HepG2 (cell line): ENCODE data around the gene TSPAN17. TPM values are rescaled to one million over a fixed set of nuclear protein-coding genes. Genes with fewer than 3 reads are reported as not detected.

Source experiments
- ATAC-seq: fragments of 200-7000 bp; cut with Tn5 transposase; 3 replicates; pipeline ENCODE4 v1.9.1; 2020; ENCODE audit warnings: mild to moderate bottlenecking, moderate library complexity
- BruUV-seq: library from RNA; stranded (reverse); fragments of 400-500 nt; replicated peaks from 2 replicates; lab custom pipeline; 2021; lab: Mats Ljungman, UMichigan
- CTCF ChIA-PET: fragments of 300-600 bp; formaldehyde crosslinking; extraction: SDS; loops from one replicate; lab custom pipeline; 2021; ENCODE audit warnings: low total read pairs, inconsistent platforms, low intra/inter-chr PET ratio; lab: Yijun Ruan, JAX
- POLR2A ChIA-PET: fragments of 350-600 bp; sonication (Branson Sonifier 250); formaldehyde crosslinking; loops from one replicate; lab custom pipeline; 2020; ENCODE audit warnings: antibody characterized with exemption, inconsistent platforms; lab: Yijun Ruan, JAX
- DNase-seq: peaks from one replicate; pipeline ENCODE4 v3.0.0-alpha.2; 2015; ENCODE audit warnings: low spot score
- FAIRE-seq: peaks from 3 replicates; lab custom pipeline; 2011; peaks lifted over from hg19 to GRCh38; lab: Jason Lieb, UNC
- H2AFZ ChIP-seq: one replicate; pipeline ENCODE4 v1.6.1; 2011; ENCODE audit warnings: low read length, inconsistent platforms
- H3K27ac ChIP-seq: fragments of 300-600 bp; 3 replicates; pipeline ENCODE4 v1.8.0; 2011; ENCODE audit warnings: mixed run types, mild to moderate bottlenecking, mixed read lengths, low read length, inconsistent platforms; ENCODE audit not compliant: insufficient read depth; ENCODE audit errors: extremely low read length
- H3K27me3 ChIP-seq, 2 experiments: fragments of 200-600 bp in 1 of 2; 2 replicates in 1 of 2; 3 replicates in 1 of 2; pipeline versions ENCODE4 v1.6.0 to v1.8.0; 2011; ENCODE audit warnings: low read length in 2 of 2, mild to moderate bottlenecking in 2 of 2, moderate library complexity in 2 of 2, inconsistent platforms in 1 of 2; ENCODE audit not compliant: insufficient read depth in 2 of 2, control insufficient read depth in 1 of 2
- H3K36me3 ChIP-seq, 2 experiments: fragments of 200-600 bp in 1 of 2; replicated peaks in 1 of 2; 2 replicates in 1 of 2; 3 replicates in 1 of 2; pipeline versions ENCODE4 v1.5.1 to v1.8.0; 2011; ENCODE audit warnings: low read length in 2 of 2, inconsistent platforms in 1 of 2; ENCODE audit not compliant: insufficient read depth in 2 of 2, control insufficient read depth in 1 of 2
- H3K4me1 ChIP-seq: 2 replicates; pipeline ENCODE4 v1.5.1; 2012; ENCODE audit warnings: low read length, inconsistent platforms; ENCODE audit not compliant: insufficient read depth
- H3K4me2 ChIP-seq: 2 replicates; pipeline ENCODE4 v1.6.0; 2011; ENCODE audit warnings: low read depth, low read length, inconsistent platforms
- H3K4me3 ChIP-seq, 3 experiments: fragments of 200-600 bp in 1 of 3; sonication (generic), shearing (Covaris generic) in 1 of 3; replicated peaks in 1 of 3; 2 replicates each; pipeline ENCODE4 v1.5.1; 2011 to 2016; ENCODE audit warnings: low read length in 3 of 3, inconsistent platforms in 2 of 3, low read depth in 2 of 3, mild to moderate bottlenecking in 2 of 3, control low read depth in 1 of 3, mixed read lengths in 1 of 3; ENCODE audit not compliant: insufficient read depth in 1 of 3
- H3K79me2 ChIP-seq: one replicate; pipeline ENCODE4 v1.6.1; 2011; ENCODE audit warnings: low read length, inconsistent platforms; ENCODE audit not compliant: insufficient read depth
- H3K9ac ChIP-seq: 2 replicates; pipeline ENCODE4 v1.6.0; 2011; ENCODE audit warnings: mild to moderate bottlenecking, low read depth, low read length, inconsistent platforms; ENCODE audit not compliant: insufficient read depth
- H3K9me3 ChIP-seq: 2 replicates; pipeline ENCODE4 v1.5.1; 2012; ENCODE audit warnings: mild to moderate bottlenecking, low read length
- H4K20me1 ChIP-seq: 2 replicates; pipeline ENCODE4 v1.6.0; 2011; ENCODE audit warnings: inconsistent platforms, mild to moderate bottlenecking, low read length, moderate library complexity; ENCODE audit not compliant: insufficient read depth
- GFI1 ChIP-seq: sonication (generic); formaldehyde crosslinking; IDR thresholded peaks from 2 replicates; pipeline ENCODE4 v1.5.0; 2020; ENCODE audit warnings: missing genetic modification reagents, mild to moderate bottlenecking, borderline replicate concordance
- KAT8 ChIP-seq: IDR thresholded peaks from 2 replicates; pipeline ENCODE4 v1.6.1; 2016; ENCODE audit warnings: missing genetic modification reagents, missing compliant biosample characterization
- ZNF431 ChIP-seq: sonication (generic); formaldehyde crosslinking; IDR thresholded peaks from 2 replicates; pipeline ENCODE4 v1.9.0; 2022; ENCODE audit warnings: missing genetic modification reagents, low read depth, mild to moderate bottlenecking, borderline replicate concordance
- WGBS: methylation state at CpG from one replicate; pipeline ENCODE4 v1.1.6; 2017; ENCODE audit warnings: low lambda C conversion rate; 5-methylcytosine and 5-hydroxymethylcytosine counted together
- in situ Hi-C: cut with HindIII; loops from 2 replicates; pipeline ENCODE4 v1.10.0; 2017; ENCODE audit warnings: low pct_unique_long_range_greater_than_20kb; ENCODE audit not compliant: extremely low pct_ligation_motif_present
- intact Hi-C: fragments of 100-400 bp; cut with micrococcal nuclease; formaldehyde crosslinking; loops from one replicate; pipeline ENCODE4 v1.10.0; 2022; ENCODE audit not compliant: unreplicated experiment
- polyA plus RNA-seq, 8 experiments: library from polyadenylated mRNA; depleted of rRNA in 3 of 8; stranded (reverse) in 7 of 8; unstranded in 1 of 8; fragments of >200 nt; fragmentation: Illumina TruSeq in 4 of 8; extraction: Trizol in 4 of 8; gene quantifications; 2 replicates each; pipeline versions ENCODE4 v1.2.1 to v1.2.3, GENCODE V29; 2011 to 2016; ENCODE audit warnings: low read depth in 4 of 8, missing spikeins in 1 of 8, mixed read lengths in 1 of 8; ENCODE audit not compliant: insufficient read depth in 1 of 8
- total RNA-seq, 5 experiments: library from RNA; depleted of rRNA; stranded (reverse); fragments of >200 nt; fragmentation: Illumina TruSeq; extraction: Trizol; gene quantifications; 2 replicates each; pipeline ENCODE4 v1.2.3, GENCODE V29; 2016; ENCODE audit warnings: low read depth in 1 of 5
- TF ChIP-seq, protein P1 (sequence below): sonication (generic); formaldehyde crosslinking; IDR thresholded peaks from 2 replicates; pipeline ENCODE4 v1.8.0; 2022; ENCODE audit warnings: missing genetic modification reagents, mild to moderate bottlenecking, borderline replicate concordance
- TF ChIP-seq, protein P2 (sequence below): sonication (generic); formaldehyde crosslinking; IDR thresholded peaks from 2 replicates; pipeline ENCODE4 v1.5.0; 2020; ENCODE audit warnings: mild to moderate bottlenecking, missing genetic modification reagents
- TF ChIP-seq, protein P3 (sequence below): sonication (generic); formaldehyde crosslinking; IDR thresholded peaks from 2 replicates; pipeline ENCODE4 v1.4.0; 2020; ENCODE audit warnings: mild to moderate bottlenecking, missing genetic modification reagents
- TF ChIP-seq, protein P4 (sequence below): sonication (generic); formaldehyde crosslinking; IDR thresholded peaks from 2 replicates; pipeline ENCODE4 v1.8.0; 2022; ENCODE audit warnings: mild to moderate bottlenecking, missing genetic modification reagents, borderline replicate concordance

Gene TSPAN17
- total and polyA plus RNA-seq, 2 of the 13 experiments (the other 11 are each of a cell fraction or from before 2014, with no cell fraction given) = 11.5 to 15.0 TPM

DNA sequence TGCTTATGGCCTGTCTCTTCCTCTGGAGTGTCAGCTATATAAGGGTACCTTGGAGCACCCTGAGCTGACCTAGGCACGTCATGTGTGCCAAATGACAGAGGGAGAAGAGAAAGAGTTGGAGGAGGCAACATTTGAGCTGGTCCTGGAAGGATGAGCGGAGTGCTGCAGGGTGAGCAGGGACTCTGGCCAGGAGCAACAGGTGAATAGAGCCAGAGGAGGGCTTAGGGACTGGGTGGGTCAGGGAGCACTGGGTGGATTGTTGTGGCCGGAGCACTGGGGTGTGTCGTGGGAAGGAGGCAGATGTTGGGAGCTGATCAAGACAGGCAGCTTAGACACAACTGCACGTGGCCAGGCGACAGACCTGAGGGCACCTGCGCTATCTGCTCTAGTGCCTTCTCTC, 43.6 kb downstream of the TSPAN17 start (continued):
- TF ChIP-seq ZNF431 (CRISPR knock-in tag) (no peak), KAT8 (no peak)
- TF ChIP-seq, protein P1, sequence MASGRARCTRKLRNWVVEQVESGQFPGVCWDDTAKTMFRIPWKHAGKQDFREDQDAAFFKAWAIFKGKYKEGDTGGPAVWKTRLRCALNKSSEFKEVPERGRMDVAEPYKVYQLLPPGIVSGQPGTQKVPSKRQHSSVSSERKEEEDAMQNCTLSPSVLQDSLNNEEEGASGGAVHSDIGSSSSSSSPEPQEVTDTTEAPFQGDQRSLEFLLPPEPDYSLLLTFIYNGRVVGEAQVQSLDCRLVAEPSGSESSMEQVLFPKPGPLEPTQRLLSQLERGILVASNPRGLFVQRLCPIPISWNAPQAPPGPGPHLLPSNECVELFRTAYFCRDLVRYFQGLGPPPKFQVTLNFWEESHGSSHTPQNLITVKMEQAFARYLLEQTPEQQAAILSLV (CRISPR knock-in tag) = no peak
- TF ChIP-seq, protein P2, sequence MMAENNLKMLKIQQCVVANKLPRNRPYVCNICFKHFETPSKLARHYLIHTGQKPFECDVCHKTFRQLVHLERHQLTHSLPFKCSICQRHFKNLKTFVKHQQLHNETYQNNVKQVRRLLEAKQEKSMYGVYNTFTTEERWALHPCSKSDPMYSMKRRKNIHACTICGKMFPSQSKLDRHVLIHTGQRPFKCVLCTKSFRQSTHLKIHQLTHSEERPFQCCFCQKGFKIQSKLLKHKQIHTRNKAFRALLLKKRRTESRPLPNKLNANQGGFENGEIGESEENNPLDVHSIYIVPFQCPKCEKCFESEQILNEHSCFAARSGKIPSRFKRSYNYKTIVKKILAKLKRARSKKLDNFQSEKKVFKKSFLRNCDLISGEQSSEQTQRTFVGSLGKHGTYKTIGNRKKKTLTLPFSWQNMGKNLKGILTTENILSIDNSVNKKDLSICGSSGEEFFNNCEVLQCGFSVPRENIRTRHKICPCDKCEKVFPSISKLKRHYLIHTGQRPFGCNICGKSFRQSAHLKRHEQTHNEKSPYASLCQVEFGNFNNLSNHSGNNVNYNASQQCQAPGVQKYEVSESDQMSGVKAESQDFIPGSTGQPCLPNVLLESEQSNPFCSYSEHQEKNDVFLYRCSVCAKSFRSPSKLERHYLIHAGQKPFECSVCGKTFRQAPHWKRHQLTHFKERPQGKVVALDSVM = no peak

DNA sequence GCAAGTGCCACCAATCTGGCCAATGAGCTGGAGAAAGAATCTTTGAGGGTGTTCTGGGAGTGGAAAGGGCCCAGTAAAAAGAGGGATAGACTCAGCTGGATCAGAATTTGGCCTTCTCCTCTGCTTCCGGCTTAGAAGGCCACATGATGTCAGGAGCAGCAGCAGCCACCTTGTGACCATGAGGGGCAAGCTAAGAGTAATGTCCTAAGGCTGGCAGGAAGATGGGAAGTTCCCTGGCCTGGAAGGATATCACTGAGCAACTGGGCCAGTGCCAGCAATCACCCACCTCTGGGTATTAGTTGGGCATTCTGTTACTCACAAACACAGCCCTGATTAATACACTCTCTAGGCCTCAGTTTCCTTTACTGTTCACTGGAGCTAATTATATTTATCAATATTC, 44.2 kb downstream of the TSPAN17 start:
- Histone ChIP-seq H2AFZ (no peak overlapping the region), H3K4me2 (no peak overlapping the region), H4K20me1 (no peaks in the 10 kb centered on the region), H3K4me3 (no peak overlapping the region), H3K9me3 (no peaks in the 10 kb centered on the region), H3K79me2 (no peaks in the 10 kb centered on the region), H3K36me3 (no peaks in the 10 kb centered on the region), H3K9ac (no peak overlapping the region), H3K27ac (no peak overlapping the region), H3K27me3 (peaks cover 10 to 55% of the 10 kb centered on the region in 2 experiments), H3K4me1 (no peaks in the 10 kb centered on the region)
- 50% methylated on average over 1 of the region's 1 CpG for WGBS
- ATAC-seq (no peak), DNase-seq (no peak), FAIRE-seq (no peak)
- CTCF ChIA-PET = no interaction called here
- in situ Hi-C loops = no loop called here
- no TSS peak for BruUV-seq
- POLR2A ChIA-PET = no interaction called here
- intact Hi-C loops = no loop called here
- no peak for TF ChIP-seq GFI1 (CRISPR knock-in tag)
- TF ChIP-seq, protein P3, sequence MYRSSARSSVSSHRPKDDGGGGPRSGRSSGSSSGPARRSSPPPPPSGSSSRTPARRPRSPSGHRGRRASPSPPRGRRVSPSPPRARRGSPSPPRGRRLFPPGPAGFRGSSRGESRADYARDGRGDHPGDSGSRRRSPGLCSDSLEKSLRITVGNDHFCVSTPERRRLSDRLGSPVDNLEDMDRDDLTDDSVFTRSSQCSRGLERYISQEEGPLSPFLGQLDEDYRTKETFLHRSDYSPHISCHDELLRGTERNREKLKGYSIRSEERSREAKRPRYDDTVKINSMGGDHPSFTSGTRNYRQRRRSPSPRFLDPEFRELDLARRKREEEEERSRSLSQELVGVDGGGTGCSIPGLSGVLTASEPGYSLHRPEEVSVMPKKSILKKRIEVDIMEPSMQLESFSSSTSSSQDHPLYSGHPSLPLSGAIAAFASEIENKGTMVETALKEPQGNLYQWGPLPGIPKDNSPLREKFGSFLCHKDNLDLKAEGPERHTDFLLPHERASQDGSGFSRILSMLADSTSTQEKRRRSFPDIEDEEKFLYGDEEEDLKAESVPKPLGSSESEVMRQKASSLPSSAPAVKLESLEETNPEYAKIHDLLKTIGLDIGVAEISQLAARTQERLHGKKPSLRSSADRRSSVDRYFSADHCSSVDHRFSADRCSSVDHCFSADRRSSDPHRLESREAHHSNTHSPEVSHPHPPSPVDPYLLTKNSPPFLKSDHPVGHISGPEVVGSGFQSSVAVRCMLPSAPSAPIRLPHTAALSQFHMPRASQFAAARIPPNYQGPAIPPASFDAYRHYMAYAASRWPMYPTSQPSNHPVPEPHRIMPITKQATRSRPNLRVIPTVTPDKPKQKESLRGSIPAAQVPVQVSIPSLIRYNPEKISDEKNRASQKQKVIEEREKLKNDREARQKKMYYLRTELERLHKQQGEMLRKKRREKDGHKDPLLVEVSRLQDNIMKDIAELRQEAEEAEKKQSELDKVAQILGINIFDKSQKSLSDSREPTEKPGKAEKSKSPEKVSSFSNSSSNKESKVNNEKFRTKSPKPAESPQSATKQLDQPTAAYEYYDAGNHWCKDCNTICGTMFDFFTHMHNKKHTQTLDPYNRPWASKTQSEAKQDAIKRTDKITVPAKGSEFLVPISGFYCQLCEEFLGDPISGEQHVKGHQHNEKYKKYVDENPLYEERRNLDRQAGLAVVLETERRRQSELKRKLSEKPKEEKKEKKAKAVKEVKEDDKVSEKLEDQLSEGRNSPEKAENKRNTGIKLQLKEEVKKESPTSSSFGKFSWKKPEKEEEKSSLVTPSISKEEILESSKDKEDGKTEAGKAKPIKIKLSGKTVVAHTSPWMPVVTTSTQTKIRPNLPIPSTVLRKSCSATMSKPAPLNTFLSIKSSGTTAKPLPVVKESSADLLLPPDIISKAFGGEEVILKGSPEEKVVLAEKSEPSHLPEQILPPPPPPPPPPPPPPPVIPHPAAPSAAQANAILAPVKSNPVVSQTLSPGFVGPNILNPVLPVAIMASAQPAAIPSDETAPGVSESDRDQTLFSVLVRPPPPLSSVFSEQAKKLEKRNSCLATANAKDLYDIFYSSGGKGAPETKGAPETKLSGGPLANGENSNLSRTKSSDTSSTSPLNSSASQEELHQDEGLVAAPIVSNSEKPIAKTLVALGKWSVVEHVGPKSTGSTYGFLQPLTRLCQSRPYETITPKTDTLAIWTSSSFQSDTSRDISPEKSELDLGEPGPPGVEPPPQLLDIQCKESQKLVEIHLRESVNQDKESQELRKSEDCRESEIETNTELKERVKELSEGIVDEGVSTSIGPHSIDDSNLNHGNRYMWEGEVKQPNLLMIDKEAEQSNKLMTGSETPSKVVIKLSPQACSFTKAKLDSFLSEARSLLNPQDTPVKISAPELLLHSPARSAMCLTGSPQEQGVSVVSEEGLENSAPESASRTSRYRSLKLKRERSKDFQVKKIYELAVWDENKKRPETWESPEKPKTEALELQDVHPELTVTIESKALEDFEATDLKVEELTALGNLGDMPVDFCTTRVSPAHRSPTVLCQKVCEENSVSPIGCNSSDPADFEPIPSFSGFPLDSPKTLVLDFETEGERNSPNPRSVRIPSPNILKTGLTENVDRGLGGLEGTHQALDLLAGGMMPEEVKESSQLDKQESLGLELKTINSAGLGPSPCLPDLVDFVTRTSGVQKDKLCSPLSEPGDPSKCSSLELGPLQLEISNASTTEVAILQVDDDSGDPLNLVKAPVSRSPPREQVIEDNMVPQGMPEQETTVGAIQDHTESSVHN (CRISPR knock-in tag) = no peak
- TF ChIP-seq, protein P4, sequence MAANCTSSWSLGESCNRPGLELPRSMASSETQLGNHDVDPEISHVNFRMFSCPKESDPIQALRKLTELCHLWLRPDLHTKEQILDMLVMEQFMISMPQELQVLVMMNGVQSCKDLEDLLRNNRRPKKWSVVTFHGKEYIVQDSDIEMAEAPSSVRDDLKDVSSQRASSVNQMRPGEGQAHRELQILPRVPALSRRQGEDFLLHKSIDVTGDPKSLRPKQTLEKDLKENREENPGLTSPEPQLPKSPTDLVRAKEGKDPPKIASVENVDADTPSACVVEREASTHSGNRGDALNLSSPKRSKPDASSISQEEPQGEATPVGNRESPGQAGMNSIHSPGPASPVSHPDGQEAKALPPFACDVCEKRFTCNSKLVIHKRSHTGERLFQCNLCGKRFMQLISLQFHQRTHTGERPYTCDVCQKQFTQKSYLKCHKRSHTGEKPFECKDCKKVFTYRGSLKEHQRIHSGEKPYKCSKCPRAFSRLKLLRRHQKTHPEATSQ (CRISPR knock-in tag) = no peak
